Brain microvascular endothelial cell (primary cell): ENCODE measurements around the gene P2RX1.

Experiments used
- DNase-seq: peaks from one replicate; pipeline ENCODE4 v3.0.0-alpha.2; 2020
- H3K27ac ChIP-seq: fragments of 250-450 bp; sonication (Bioruptor Pico); 2 replicates; pipeline ENCODE4 v1.5.1; 2020; ENCODE audit warnings: mild to moderate bottlenecking, moderate library complexity
- H3K27me3 ChIP-seq: fragments of 250-450 bp; sonication (Bioruptor Pico); replicated peaks from 2 replicates; pipeline ENCODE4 v1.5.1; 2020; ENCODE audit warnings: mild to moderate bottlenecking
- H3K36me3 ChIP-seq: fragments of 250-450 bp; sonication (Bioruptor Pico); replicated peaks from 2 replicates; pipeline ENCODE4 v1.5.1; 2020; ENCODE audit warnings: mild to moderate bottlenecking
- H3K4me3 ChIP-seq: 2 replicates; pipeline ENCODE4 v1.5.1; 2011; ENCODE audit warnings: low read depth, mild to moderate bottlenecking, control low read depth, low read length, moderate library complexity
- CTCF ChIP-seq: IDR thresholded peaks from 2 replicates; pipeline ENCODE4 v1.5.1; 2011; ENCODE audit warnings: low read depth, mild to moderate bottlenecking, moderate library complexity, low read length, control low read depth, inconsistent platforms; ENCODE audit errors: missing control alignments
- in situ Hi-C: cut with HindIII; loops from 2 replicates; pipeline ENCODE4 v1.10.0; 2017; ENCODE audit warnings: low sequenced_read_pairs, low pct_ligation_motif_present

Gene P2RX1

DNA sequence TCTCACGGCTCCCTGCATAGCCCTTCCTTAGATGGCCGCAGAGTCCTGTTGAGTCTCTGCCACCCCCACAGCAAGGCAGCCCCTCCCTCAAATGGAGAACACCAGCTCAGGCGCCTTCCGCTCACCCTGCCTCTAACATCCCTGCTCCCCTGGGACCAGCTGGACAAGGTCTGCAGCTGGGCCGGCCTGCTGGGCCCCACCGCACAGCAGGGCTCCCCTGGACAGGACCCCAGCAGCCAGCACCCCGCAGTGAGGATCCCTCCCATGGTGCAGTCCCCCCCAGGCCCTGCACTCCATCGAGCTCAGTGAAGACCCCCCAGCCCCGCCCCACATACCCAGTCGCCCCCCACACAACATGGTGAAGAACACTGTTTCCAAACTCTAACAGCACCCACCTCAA lies 37.8 kb upstream of the P2RX1 start:
- no peak for DNase-seq
- H3K36me3 ChIP-seq, result no peaks in the 10 kb centered on the region
- H3K27me3 ChIP-seq, result no peaks in the 10 kb centered on the region
- in situ Hi-C loops, result no loop called here
- TF ChIP-seq CTCF, result no peak
- no peak overlapping the region for H3K4me3 ChIP-seq
- H3K27ac ChIP-seq, result no peak overlapping the region

GRCh38 chr17:3953542-3953941 lies 37.3 kb upstream of the P2RX1 start:
- in situ Hi-C loops, result no loop called here
- Histone ChIP-seq H3K27me3 (no peaks in the 10 kb centered on the region), H3K4me3 (no peak overlapping the region), H3K36me3 (no peaks in the 10 kb centered on the region), H3K27ac (no peak overlapping the region)
- no peak for DNase-seq
- no peak for TF ChIP-seq CTCF

GRCh38 chr17:3952186-3952585 lies 35.9 kb upstream of the P2RX1 start:
- no peak for DNase-seq
- H3K4me3 ChIP-seq, result no peak overlapping the region
- no peak for TF ChIP-seq CTCF
- H3K27ac ChIP-seq, result no peak overlapping the region
- no peaks in the 10 kb centered on the region for H3K36me3 ChIP-seq
- no peaks in the 10 kb centered on the region for H3K27me3 ChIP-seq
- in situ Hi-C loops, result no loop called here

DNA sequence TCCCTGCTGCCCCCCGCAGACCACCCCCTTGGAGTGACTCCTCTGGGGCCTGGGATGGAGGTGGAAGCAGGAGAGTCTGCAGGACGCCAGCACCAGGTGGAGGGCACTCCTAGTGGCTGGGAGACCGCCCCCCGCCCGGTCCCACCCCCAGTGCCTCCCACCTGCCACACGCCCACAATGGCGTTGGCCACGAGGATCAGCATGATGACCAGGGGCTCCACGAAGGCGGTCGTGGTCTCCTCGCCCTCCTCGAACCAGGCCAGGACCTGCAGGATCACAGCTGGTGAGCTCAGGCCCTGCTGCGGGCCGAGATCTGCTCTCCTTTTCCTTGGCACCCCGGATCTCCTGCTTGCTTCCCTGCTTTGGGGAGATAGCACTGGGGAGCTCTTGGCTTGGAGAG lies 35.2 kb upstream of the P2RX1 start:
- Histone ChIP-seq H3K36me3 (no peaks in the 10 kb centered on the region), H3K27ac (no peak overlapping the region), H3K27me3 (no peaks in the 10 kb centered on the region), H3K4me3 (no peak overlapping the region)
- in situ Hi-C loops, result no loop called here
- no peak for TF ChIP-seq CTCF
- DNase-seq, result no peak

DNA sequence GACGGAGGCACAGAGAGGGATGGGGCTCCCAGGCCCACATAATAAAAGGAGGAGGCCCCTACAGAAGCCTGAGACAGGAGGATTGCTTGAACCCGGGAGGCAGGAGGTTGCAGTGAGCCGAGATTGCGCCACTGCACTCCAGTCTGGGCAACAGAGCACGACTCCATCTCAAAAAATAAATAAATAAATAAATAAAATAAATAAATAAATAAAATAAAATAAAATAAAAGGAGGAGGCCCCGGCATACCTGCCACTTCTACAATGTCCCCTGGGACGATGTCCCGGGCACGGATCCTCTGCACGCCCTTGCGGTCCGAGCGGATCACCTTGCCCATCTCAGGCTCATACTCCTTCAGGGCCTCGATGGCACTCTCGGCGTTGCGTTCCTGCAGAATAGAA lies 34.7 kb upstream of the P2RX1 start:
- no peak for TF ChIP-seq CTCF
- no peaks in the 10 kb centered on the region for H3K27me3 ChIP-seq
- H3K36me3 ChIP-seq, result no peaks in the 10 kb centered on the region
- H3K4me3 ChIP-seq, result no peak overlapping the region
- no peak overlapping the region for H3K27ac ChIP-seq
- in situ Hi-C loops, result no loop called here
- DNase-seq, result no peak

GRCh38 chr17:3950584-3950983 lies 34.3 kb upstream of the P2RX1 start:
- no peaks in the 10 kb centered on the region for H3K36me3 ChIP-seq
- no peak overlapping the region for H3K27ac ChIP-seq
- no peak overlapping the region for H3K4me3 ChIP-seq
- DNase-seq, result no peak
- no peak for TF ChIP-seq CTCF
- in situ Hi-C loops, result no loop called here
- H3K27me3 ChIP-seq, result no peaks in the 10 kb centered on the region
